Activated CD4-positive, alpha-beta T cell treated with anti-CD3 and anti-CD28 coated beads for 36 hours (primary cell): ENCODE data around the gene GGCX. TPM values are rescaled to one million over a fixed set of nuclear protein-coding genes. Genes with fewer than 3 reads are reported as not detected.

Source experiments
- ATAC-seq: fragments of 200-7000 bp; cut with Tn5 transposase; one replicate; pipeline ENCODE4 v1.10.0; 2021; ENCODE audit warnings: mild to moderate bottlenecking, moderate library complexity
- CTCF ChIA-PET: fragments of 350-600 bp; sonication (Branson Sonifier 250); formaldehyde crosslinking; loops from one replicate; lab custom pipeline; 2021; ENCODE audit warnings: antibody characterized with exemption; lab: Charles Lee
- POLR2A ChIA-PET: fragments of 350-600 bp; sonication (Branson Sonifier 250); formaldehyde crosslinking; loops from one replicate; lab custom pipeline; 2021; ENCODE audit warnings: antibody characterized with exemption, inconsistent platforms; lab: Charles Lee
- DNase-seq: peaks from one replicate; pipeline ENCODE4 v3.0.0-alpha.2; 2020
- H3K27ac Mint-ChIP-seq: one replicate; pipeline ENCODE4 v1.8.0; 2021; ENCODE audit warnings: mixed read lengths
- H3K27me3 Mint-ChIP-seq: one replicate; pipeline ENCODE4 v1.8.0; 2021; ENCODE audit warnings: mixed read lengths
- H3K36me3 Mint-ChIP-seq: one replicate; pipeline ENCODE4 v1.8.0; 2021; ENCODE audit warnings: low read depth, mixed read lengths
- H3K4me1 Mint-ChIP-seq: one replicate; pipeline ENCODE4 v1.8.0; 2021; ENCODE audit warnings: mixed read lengths
- H3K4me3 Mint-ChIP-seq: one replicate; pipeline ENCODE4 v1.8.0; 2021; ENCODE audit warnings: mild to moderate bottlenecking, moderate library complexity, mixed read lengths
- H3K9me3 Mint-ChIP-seq: one replicate; pipeline ENCODE4 v1.8.0; 2021; ENCODE audit warnings: low read depth, mixed read lengths
- intact Hi-C, 2 experiments: fragments of 100-400 bp; cut with DNase I in 1 of 2; cut with micrococcal nuclease in 1 of 2; formaldehyde crosslinking; loops; one replicate each; pipeline versions ENCODE4 v1.14.2 to v1.15.1; 2022 to 2024; cut with DNase I, micrococcal nuclease
- total RNA-seq, 2 experiments: library from RNA; stranded (reverse); gene quantifications; one replicate each; pipeline ENCODE4 v1.2.3, GENCODE V29; 2021

The GGCX gene
- total RNA-seq, 2 experiments from 2014 or later = 20.1 to 22.2 TPM

GRCh38 chr2:85600951-85601770 lies 39.9 kb upstream of the GGCX start:
- ATAC-seq = no peak
- POLR2A ChIA-PET = interaction anchor here (1.6 kb wide), 1 partner anchor 13 kb away, joined by 3 read pairs; no protein-coding TSS in a partner anchor
- Mint-ChIP-seq H3K27ac (peak overlapping the region; percentile 51), H3K27me3 (no peaks in the 10 kb centered on the region), H3K4me3 (peak overlapping the region; percentile 71), H3K36me3 (peaks cover 11% of the 10 kb centered on the region), H3K4me1 (peaks cover 35% of the 10 kb centered on the region), H3K9me3 (no peaks in the 10 kb centered on the region)
- DNase-seq = no peak
- CTCF ChIA-PET = interaction anchor here (0.6 to 1.2 kb wide), 2 partner anchors 24 to 36 kb away, joined by 3 to 4 read pairs; partner anchors contain the start of gene VAMP8
- intact Hi-C loops = no loop called here

GRCh38 chr2:85600235-85600575 lies 38.9 kb upstream of the GGCX start:
- H3K27me3 Mint-ChIP-seq = no peaks in the 10 kb centered on the region
- POLR2A ChIA-PET = interaction anchor here (0.5 to 1.6 kb wide), 2 partner anchors 12 to 17 kb away, joined by 3 to 4 read pairs; no protein-coding TSS in a partner anchor
- H3K27ac Mint-ChIP-seq = no peak overlapping the region
- CTCF ChIA-PET = no interaction called here
- peaks cover 14% of the 10 kb centered on the region for H3K36me3 Mint-ChIP-seq
- no peaks in the 10 kb centered on the region for H3K9me3 Mint-ChIP-seq
- intact Hi-C loops = no loop called here
- peaks cover 40% of the 10 kb centered on the region for H3K4me1 Mint-ChIP-seq
- DNase-seq (no peak), ATAC-seq (no peak)
- H3K4me3 Mint-ChIP-seq = no peak overlapping the region

GRCh38 chr2:85599468-85600234 lies 38.4 kb upstream of the GGCX start:
- POLR2A ChIA-PET = interaction anchor here (0.5 to 1.6 kb wide), 3 partner anchors 12 to 134 kb away, joined by 3 to 4 read pairs (median 3); no protein-coding TSS in a partner anchor

GRCh38 chr2:85598594-85599340 lies 37.5 kb upstream of the GGCX start:
- ChIA-PET POLR2A (interaction anchor here (0.6 kb wide), 1 partner anchor 134 kb away, joined by 3 read pairs; no protein-coding TSS in a partner anchor), CTCF (no interaction called here)
- Mint-ChIP-seq H3K27me3 (no peaks in the 10 kb centered on the region), H3K36me3 (peaks cover 14% of the 10 kb centered on the region), H3K27ac (peak overlapping the region; percentile 42), H3K4me1 (peaks cover 39% of the 10 kb centered on the region), H3K4me3 (no peak overlapping the region), H3K9me3 (no peaks in the 10 kb centered on the region)
- DNase-seq (no peak), ATAC-seq (no peak)
- intact Hi-C loops = no loop called here

More at GRCh38 chr2:85599468-85600234, 38.4 kb upstream of the GGCX start:
- peaks cover 14% of the 10 kb centered on the region for H3K36me3 Mint-ChIP-seq
- H3K27ac Mint-ChIP-seq = no peak overlapping the region
- H3K9me3 Mint-ChIP-seq = no peaks in the 10 kb centered on the region
- H3K4me3 Mint-ChIP-seq = no peak overlapping the region
- intact Hi-C loops = no loop called here
- no peaks in the 10 kb centered on the region for H3K27me3 Mint-ChIP-seq
- CTCF ChIA-PET = interaction anchor here (0.6 kb wide), 1 partner anchor 17 kb away, joined by 3 read pairs; the partner anchor contains the start of gene USP39
- no peak for DNase-seq
- no peak for ATAC-seq
- peaks cover 38% of the 10 kb centered on the region for H3K4me1 Mint-ChIP-seq

- no peaks in the 10 kb centered on the region for H3K9me3 Mint-ChIP-seq
- ATAC-seq = no peak
- H3K27me3 Mint-ChIP-seq = no peaks in the 10 kb centered on the region
- H3K4me3 Mint-ChIP-seq = peak overlapping the region; percentile 100
- POLR2A ChIA-PET = interaction anchor here (0.6 to 3.0 kb wide), 3 partner anchors 15 to 52 kb away, joined by 3 to 15 read pairs (median 4); partner anchors contain the start of gene C2orf68
- intact Hi-C loops = no loop called here
- no peak for DNase-seq
- peaks cover 34% of the 10 kb centered on the region for H3K4me1 Mint-ChIP-seq
- no peak overlapping the region for H3K27ac Mint-ChIP-seq
- H3K36me3 Mint-ChIP-seq = peaks cover 12% of the 10 kb centered on the region
- CTCF ChIA-PET = interaction anchor here (0.8 to 3.6 kb wide), 3 partner anchors 14 to 52 kb away, joined by 3 to 13 read pairs (median 3); partner anchors contain the start of gene C2orf68
Observed at GRCh38 chr2:85597241-85597640, 35.9 kb upstream of the GGCX start.

GRCh38 chr2:85596486-85597143 lies 35.3 kb upstream of the GGCX start:
- CTCF ChIA-PET = interaction anchor here (0.5 to 3.6 kb wide), 7 partner anchors 15 to 205 kb away, joined by 3 to 13 read pairs (median 3); partner anchors contain the start of gene C2orf68
- intact Hi-C loops = no loop called here
- peaks cover 29% of the 10 kb centered on the region for H3K4me1 Mint-ChIP-seq

GRCh38 chr2:85596026-85596333 lies 34.7 kb upstream of the GGCX start:
- Mint-ChIP-seq H3K4me3 (peak overlapping the region; percentile 100), H3K4me1 (peaks cover 28% of the 10 kb centered on the region), H3K27ac (peak overlapping the region; percentile 99), H3K27me3 (no peaks in the 10 kb centered on the region), H3K36me3 (peaks cover 12% of the 10 kb centered on the region), H3K9me3 (no peaks in the 10 kb centered on the region)
- intact Hi-C loops = no loop called here
- peak; percentile 17 for ATAC-seq
- ChIA-PET CTCF (interaction anchor here (0.5 to 3.6 kb wide), 10 partner anchors 8 to 204 kb away, joined by 3 to 13 read pairs (median 4); partner anchors contain the start of genes C2orf68 and VAMP8), POLR2A (interaction anchor here (0.5 to 3.0 kb wide), 9 partner anchors 9 to 193 kb away, joined by 3 to 15 read pairs (median 4); partner anchors contain the start of genes C2orf68, MAT2A and SH2D6)
- peak; percentile 58 for DNase-seq

More at GRCh38 chr2:85596486-85597143, 35.3 kb upstream of the GGCX start:
- DNase-seq (no peak), ATAC-seq (no peak)
- POLR2A ChIA-PET = interaction anchor here (0.5 to 3.0 kb wide), 6 partner anchors 15 to 194 kb away, joined by 3 to 15 read pairs (median 4); partner anchors contain the start of genes C2orf68 and SH2D6
- Mint-ChIP-seq H3K9me3 (no peaks in the 10 kb centered on the region), H3K36me3 (peaks cover 12% of the 10 kb centered on the region), H3K27me3 (no peaks in the 10 kb centered on the region), H3K27ac (peak overlapping the region; percentile 99), H3K4me3 (peak overlapping the region; percentile 100)

GRCh38 chr2:85595301-85596025 lies 34.2 kb upstream of the GGCX start, which contains the start of gene RNF181:
Gene RNF181 (plus strand): TSS chr2:85595745. CDS start chr2:85595764, 19 bp downstream.
- Mint-ChIP-seq H3K27me3 (no peaks in the 10 kb centered on the region), H3K36me3 (peaks cover 12% of the 10 kb centered on the region), H3K27ac (peak within 1 kb of the TSS; percentile 99), H3K4me3 (peak within 1 kb of the TSS; percentile 100), H3K9me3 (no peaks in the 10 kb centered on the region), H3K4me1 (peaks cover 28% of the 10 kb centered on the region)
- DNase-seq (peak; percentile 94), ATAC-seq (peak; percentile 100)
- intact Hi-C loops = loop anchor here (1.0 to 2.0 kb wide), 7 partner anchors 17 to 268 kb away; partner anchors contain the start of genes C2orf68 (in 2 of the 2), ELMOD3 (in 1 of the 2), GGCX (in 1 of the 2) and RETSAT (in 1 of the 2)
- ChIA-PET POLR2A (interaction anchor here (0.5 to 3.0 kb wide), 12 partner anchors 8 to 241 kb away, joined by 3 to 15 read pairs (median 4); partner anchors contain the start of genes C2orf68, ELMOD3, MAT2A and RETSAT), CTCF (interaction anchor here (0.6 to 3.6 kb wide), 13 partner anchors 8 to 229 kb away, joined by 3 to 13 read pairs (median 5); partner anchors contain the start of genes C2orf68, VAMP5 and VAMP8)

GRCh38 chr2:85594715-85595300 lies 33.5 kb upstream of the GGCX start:
- CTCF ChIA-PET = interaction anchor here (0.7 to 3.6 kb wide), 12 partner anchors 7 to 485 kb away, joined by 3 to 13 read pairs (median 5); partner anchors contain the start of genes C2orf68, VAMP5 and VAMP8
- ATAC-seq (no peak), DNase-seq (no peak)
- H3K27ac Mint-ChIP-seq = peak overlapping the region; percentile 99
- H3K4me1 Mint-ChIP-seq = peaks cover 28% of the 10 kb centered on the region
- peak overlapping the region; percentile 100 for H3K4me3 Mint-ChIP-seq
- POLR2A ChIA-PET = interaction anchor here (0.5 to 3.0 kb wide), 11 partner anchors 8 to 240 kb away, joined by 3 to 15 read pairs (median 4); partner anchors contain the start of genes C2orf68, ELMOD3, MAT2A and RETSAT
- no peaks in the 10 kb centered on the region for H3K9me3 Mint-ChIP-seq
- H3K36me3 Mint-ChIP-seq = peaks cover 12% of the 10 kb centered on the region
- intact Hi-C loops = loop anchor here (1.0 to 2.0 kb wide), 7 partner anchors 17 to 268 kb away; partner anchors contain the start of genes C2orf68 (in 2 of the 2), ELMOD3 (in 1 of the 2), GGCX (in 1 of the 2) and RETSAT (in 1 of the 2)
- no peaks in the 10 kb centered on the region for H3K27me3 Mint-ChIP-seq
